ENCODE data around the gene LEFTY1.

LEFTY1 gene

DNA sequence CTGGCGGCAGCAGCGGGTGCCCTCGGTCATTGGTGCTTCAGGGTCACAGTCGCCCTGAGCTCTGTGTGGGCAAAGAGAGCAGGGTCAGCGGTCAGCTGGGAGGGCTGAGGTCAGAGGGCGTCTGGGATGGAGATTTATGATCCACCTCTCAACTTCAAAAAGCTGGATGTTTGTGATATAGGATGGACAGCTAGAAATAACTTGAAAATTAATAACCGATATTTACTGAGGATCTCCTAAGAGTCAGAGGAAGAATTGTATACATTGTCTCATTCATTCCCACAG, 2.0 kb downstream of the LEFTY1 start:
- no peak for DNase-seq

DNA sequence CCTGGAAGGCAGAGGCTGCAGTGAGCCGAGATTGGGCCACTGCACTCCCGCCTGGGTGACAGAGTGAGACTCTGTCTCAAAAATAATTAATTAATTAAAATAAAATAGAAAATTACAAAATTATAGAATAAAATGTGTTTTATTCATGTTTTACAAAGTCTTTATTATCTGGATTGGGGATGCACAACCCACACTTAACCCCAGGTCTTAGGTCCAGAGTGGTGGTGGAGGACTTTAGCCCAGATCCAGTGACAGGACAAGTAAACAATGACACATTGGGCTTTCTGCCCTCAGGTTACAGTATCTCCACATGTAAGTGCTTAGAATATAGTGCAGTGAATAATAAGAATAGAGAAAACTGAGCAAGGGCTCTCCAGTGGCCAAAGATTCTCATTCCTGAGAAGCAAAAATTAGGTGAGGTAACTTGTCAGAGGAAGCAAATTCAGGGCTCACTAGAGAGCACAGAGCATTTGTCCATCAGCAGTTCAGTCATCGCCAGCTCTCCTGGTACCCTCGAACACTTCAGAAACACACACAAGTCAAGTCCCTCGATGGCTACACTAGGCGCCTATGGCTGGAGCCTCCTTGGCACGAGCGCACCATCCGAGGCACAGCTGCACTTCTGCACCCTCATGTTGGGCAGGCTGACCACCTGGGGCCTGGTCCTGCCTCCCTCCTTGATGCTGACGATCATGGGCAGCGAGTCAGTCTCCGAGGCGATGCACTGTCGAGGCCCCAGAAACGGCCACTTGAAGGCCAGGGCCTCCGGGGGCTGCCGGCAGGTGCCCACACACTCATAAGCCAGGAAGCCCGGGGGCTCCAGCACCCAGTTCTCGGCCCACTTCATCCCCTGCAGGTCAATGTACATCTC, 2.6 kb downstream of the LEFTY1 start:
- DNase-seq = no peak

DNA sequence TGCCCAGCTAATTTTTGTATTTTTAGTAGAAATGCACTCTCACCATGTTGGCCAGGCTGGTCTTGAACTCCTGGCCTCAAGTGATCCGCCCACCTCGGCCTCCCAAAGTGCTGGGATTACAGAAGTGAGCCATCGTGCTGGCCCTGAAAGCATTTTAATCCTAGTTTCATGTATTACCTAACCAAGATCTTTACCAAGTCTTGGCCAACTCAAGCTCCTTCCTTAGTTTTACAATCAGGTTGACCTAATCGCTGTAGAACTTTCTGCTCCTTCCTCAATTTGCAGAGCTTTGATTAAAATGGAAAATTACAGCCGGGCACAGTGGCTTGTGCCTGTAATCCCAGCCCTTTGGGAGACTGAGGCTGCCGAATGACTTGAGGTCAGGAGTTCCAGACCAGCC, 3.6 kb downstream of the LEFTY1 start:
- DNase-seq = no peak

DNA sequence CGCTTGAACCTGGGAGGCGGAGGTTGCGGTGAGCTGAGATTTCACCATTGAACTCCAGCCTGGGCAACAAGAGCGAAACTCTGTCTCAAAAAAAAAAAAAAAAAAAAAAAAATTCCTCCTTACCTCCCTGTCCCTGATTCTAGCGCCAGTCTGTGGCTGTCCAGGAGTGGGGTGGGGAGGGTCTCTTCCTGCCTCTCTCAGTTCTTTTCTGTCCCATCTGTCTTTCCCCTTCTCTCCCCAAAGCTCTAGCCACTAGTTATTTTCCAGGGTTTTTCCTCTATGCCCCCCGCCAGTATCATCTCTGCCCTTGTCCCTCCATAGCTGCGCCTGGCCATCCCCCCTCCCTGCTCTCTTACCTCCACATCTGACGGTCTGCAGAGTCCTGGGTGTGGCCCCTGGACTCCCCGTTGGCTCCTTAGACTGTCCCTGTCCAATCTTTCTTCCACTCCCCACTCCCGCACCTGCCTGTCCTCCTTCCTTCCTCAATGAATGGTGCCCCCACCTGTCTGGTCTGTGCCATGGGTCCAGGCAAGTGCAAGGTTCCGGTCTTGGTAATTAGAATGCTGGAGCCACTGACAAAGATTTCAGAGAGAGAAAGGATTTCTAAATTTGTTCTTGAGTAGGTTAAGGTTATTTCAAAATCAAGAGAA, 5.2 kb downstream of the LEFTY1 start:
- DNase-seq = no peak

DNA sequence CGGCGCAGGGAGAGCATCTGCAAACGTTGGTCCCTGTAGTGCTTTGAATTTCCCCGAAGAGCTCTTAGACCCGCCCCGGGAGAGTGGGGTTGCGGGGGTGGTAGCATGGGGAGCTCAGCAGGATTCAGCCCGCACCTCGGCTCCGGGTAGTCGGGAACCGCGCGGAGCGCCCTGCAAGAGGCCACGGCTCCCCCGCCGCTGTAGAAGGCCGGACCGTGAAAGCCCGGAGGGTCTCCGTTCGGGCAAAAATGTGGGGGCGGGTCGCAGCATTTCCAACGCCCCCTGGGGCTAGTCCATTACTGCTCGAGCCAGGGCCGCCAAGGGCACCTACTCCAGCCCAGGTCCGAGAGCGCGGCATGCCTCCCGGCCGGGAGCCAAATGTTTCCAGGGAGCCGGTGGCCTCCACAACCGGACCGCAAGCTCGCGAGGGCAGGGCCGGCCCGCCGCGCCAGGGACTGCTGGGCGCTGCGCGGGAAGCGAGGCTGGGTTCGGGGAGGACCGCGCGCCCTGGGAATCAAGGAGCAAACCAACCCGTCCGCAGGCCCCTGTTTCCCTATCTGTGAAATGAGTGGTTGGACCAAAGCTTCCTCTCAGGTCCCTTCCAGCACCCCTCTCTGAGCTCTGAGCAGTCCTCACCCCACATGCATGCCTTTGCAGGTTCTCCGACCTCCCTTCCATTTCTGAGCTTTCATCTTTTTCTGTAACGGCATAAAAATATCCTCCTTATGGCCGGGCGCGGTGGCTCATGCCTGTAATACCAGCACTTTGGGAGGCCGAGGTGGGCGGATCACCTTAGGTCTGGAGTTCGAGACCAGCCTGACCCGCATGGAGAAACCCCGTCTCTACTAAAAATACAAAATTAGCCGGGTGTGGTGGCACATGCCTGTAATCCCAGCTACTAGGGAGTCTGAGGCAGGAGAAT, 6.0 kb downstream of the LEFTY1 start:
- DNase-seq = no peak

DNA sequence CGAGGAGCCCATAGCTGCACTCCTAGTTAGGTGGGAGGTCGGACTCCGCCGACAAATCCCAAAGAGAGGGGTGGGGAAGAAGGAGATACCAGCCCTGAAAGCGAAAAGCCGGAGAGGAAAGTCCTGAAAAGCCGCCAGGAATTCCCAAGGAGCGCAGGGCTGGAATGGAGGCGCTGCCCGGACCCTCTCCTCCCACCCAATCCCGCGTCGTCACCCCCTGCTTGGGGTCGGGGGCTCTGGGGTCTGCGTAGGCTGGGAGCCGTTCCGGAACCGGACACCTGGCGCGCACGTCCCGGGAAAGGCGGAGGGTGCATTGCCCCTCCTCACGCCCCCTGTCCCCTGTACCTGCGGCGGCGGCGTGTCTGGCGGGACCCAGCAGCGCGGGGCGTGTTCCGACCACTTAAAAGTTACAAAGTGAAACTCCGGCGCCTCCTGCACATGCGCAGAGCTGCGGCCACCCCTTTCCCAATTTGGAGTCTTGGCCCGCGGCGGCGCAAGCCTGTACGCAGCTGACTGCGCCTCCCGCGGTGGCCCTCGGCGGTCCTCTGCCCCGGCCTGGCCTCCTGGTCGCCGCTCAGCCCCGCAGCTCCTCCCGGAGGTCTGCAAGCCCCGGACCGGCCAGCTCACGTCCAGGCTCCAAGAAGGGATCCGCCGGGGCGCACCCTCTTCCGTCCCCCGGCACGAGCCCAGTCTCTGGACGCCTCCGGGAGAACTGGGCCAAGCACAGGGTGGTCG, 6.8 kb downstream of the LEFTY1 start, which contains the start of gene TMEM63A:
Gene TMEM63A (minus strand): TSS at position 422 of the 735 bp plus-strand sequence. CDS start 4,800 bp downstream, outside the sequence.
- peak; percentile 53 for DNase-seq

DNA sequence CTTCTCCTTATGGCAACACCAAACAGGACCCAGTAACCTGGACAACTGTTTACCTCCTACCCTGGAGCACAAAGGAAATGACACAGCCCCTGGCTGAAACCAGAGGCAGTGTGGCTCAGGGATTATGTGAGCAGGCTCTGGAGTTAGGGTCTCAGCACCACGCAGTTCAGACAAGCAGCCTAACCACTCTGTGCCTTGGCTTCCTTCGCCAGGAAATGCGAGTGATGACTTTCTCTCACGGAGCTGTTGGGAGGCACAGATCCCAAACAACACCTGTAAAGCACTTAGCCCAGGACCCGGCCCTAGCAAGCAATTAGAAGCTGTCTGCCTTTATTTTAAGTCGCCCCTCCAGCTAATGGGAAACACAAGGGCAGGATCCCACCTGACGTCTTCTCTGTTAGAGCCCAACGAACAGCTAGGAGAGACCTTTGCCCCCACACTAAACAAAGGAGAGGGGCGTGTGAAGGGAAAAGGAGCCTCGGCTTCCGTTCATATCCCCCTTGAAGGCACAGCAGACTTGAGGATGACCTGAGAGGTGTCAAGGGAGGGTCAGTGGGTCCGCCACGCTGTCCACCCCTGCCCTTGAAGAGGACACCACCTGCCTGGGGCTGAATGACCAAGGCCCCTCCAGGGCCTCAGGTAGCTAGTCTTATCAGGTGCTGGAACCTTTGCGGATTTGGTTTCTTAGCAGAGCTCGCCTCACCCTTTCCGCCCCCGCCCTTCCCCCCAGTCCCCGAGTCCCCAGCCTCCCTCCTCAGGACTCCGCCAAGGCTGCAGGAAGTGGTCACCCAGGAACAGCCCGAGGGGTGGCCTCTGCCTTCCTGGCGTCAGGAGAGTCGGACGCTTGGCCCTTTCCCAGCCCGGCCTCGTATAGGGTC, 7.6 kb downstream of the LEFTY1 start:
- no peak for DNase-seq

DNA sequence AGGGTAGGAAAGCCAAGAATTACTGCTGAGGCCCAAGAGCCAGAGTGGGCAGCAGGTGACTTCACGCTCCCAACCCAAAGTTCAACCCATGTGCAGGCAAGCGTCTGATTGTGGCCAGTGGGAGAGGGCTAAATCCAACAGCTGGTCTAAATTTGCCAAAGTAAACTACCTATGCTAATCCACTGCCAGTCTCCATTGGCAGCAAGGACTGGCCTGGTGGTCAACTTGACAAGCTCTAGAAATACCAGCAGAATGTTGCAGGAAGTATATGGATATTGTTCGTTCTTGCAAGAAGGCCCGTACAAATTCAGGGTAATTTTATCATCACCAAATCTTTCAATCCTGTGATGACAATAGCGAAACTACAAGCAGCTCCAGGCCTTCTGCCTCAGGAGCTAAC, 8.3 kb downstream of the LEFTY1 start:
- no peak for DNase-seq

DNA sequence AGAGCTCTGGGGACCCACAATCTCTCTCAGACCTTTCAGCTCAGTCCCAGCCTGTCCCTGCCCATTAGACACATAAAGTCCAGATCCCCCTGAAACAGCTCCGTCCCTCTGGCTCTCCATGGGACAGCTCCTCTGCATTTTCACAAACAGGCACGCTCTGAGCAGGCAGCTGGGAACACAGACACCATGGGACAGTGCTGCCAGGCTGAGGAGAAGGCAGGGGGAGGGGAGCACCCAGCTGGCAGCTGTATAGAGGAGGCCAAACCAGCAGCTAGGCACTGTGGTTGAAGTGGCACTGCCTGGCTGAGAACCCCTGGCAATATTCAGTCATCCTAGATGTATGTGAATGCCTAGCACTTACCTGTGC, 8.7 kb downstream of the LEFTY1 start:
- peak; percentile 21 for DNase-seq

DNA sequence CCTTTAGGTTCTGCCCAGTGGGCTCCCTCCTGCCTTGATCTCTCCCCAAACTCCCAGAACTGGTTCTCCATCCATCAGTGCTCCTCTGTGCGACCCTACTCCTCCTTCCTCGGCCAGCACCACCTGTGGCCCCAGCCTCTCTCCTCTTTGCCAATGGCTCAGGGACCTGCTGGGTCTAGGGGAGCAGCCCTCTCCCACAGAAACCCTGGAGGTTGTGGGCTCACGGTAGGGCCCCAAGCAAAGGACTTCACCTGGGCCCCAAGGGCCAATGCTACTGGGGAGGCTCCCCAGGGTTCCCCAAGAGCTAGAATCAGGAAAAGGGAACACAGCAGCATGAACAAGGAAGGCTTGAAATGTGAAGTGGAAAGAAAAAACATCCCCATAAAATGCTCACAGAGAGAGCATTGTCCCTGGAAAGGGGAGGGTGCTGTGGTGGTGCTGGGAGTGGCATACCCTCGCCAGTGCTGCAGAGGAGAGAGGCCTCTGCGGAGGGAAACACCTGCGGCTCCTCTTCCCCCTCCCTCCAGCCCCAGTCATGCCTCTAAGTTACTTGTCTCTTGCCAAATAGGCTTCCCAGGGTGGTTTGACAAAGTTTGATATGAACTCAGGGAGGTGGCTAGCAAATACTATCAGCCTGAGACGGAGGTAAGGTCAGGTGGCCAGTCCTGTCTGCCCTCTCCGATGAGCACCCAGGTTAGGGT, 9.3 kb downstream of the LEFTY1 start:
- DNase-seq = peak; percentile 68

DNA sequence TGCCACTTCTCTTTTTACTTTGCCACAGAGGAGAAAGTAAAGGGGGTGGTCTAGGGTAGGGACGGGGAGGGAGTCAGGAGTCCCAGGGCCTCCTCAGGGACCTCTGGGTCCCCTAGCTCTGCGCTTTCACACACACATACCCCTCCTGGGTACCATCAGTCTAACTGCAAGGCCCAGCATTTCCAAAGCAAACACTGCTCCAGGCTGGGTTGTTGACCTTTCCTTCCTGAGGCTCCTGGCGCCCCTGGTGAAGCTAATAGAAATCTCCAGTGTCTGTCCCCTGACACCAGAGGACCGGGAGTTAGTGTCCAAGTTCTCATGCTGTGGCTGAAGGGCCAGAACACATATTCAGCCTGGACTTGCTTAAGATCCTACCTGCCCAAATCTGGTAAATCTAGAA, 10.7 kb downstream of the LEFTY1 start:
- no peak for DNase-seq

DNA sequence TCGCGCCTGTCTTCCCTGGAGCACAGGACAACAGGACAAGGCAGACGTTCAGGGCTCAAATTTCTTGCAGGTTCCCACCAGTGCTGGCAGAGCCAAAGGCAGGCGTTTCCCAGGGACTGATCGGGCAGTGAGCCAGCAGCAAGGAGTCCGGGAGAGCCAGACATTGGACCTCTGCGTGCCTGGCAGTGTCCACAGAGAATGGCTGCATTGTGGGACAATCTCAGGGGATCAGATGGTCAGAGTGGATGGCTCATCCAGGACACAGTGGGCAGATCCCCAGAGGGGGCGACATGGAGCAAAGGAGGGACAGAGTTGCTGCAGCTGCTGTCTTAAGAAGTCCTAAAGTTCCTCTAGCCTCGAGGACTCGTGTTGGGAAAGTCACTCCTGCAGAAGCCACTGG, 11.4 kb downstream of the LEFTY1 start:
- DNase-seq = peak; percentile 46

DNA sequence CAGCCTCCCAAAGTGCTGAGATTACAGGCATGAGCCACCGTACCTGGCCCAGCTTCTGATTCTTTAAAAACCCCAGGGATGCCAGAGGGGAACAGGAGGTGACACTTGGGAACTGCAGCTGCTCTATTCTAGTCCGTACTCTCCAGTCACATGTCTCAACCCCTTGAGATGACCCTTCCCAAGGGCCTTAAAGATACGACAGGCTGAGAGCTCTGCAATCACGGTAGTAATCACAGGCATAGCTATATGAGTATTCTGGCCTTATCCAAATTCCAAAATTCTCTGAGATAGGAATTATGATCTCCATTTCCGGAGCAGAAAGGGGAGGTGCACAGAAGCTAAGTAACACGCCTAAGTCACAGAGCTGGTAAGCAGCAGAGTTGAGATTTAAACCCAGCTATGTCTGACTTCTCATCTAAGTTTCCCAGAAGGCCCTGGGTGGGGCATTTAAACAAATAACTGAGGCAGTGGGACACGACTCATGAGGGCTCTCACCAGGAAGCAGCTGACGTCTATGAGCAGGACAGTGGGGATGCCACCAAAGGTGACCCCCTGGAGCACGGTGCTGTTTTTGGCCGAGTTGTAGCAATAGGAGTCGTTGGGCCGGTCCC, 11.9 kb downstream of the LEFTY1 start:
- no peak for DNase-seq

DNA sequence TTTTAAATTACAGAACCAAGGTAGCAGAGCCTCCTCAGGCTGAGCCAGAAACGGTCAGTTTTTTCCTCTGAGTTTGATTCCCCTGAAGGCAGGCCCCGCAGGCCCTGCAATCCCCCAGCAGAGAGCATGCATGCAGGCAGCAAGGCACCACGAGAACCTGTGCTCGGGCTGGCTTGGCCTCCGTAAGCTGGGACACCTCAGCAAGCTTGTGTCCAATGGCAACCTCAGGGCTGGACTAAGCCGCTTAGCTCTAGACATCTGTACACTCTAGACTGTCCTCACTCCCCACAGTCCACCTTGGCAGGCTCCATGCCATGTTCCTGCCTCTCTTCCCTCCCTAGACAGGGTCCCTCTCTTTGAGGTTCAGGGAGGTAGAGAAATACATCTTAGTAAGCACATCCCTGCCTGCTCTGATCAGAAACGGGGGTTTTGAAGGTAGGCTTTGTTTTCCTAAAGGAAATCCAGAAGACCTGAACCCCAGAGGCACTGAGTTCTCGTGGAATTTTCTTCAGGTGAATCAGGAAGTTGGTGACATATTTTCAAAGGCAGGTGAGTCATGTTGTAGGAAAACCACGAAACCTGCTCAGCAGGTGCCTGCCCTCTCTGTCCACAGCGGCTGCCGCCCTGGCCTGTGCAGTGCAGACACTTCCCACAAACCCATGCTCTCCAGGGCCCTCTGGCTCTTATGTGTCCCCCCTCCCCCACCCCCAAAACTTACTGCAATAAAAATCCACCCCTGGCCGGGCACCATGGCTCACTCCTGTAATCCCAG, 13.7 kb downstream of the LEFTY1 start:
- no peak for DNase-seq

DNA sequence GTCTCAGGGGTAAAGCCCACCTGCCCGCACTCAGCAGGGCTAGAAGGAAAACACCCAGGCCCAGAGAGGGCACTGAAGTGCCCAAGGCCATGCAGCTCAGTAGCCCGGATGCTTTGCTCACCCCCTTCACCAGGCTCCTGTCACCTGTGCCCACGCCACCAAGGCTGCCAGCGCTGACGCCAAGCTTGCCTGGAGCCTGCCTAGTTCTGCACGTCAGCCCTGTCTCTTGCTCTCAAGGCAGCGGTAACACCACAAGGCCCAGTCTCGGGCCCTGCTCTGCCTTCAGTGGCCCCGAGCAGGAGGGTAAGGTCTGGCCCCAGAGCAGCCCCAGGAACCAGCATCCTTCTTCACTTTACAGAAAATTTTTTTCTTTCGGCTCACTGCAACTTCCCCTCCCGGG, 14.5 kb downstream of the LEFTY1 start:
- DNase-seq = no peak

DNA sequence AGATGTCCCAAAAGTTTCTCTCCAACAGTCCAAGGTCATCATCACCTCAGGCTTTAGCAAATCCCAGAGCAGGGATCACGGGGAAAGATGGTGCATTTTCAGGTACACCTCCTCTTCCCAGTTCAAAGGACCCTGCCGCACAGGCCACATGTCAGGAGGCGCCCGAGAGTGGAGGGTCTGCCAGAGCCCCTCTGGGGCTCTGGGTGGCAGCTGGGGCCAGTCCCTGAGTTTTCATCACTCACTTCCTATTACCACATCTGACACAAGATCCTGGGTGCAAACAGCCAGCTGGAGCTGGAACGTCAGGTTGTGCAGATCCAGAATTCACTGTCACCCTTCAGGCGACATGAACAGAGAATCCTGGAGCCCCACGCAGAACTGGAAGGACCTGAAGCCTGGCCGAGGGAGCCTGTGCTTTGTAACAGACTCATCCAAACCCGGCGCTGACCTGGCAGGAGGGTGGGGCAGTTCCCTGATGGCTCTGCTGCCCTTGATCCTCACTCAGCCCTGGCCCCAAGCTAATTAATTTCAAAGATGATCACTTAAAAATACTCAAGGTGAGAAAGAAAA, 15.6 kb downstream of the LEFTY1 start:
- DNase-seq = no peak

DNA sequence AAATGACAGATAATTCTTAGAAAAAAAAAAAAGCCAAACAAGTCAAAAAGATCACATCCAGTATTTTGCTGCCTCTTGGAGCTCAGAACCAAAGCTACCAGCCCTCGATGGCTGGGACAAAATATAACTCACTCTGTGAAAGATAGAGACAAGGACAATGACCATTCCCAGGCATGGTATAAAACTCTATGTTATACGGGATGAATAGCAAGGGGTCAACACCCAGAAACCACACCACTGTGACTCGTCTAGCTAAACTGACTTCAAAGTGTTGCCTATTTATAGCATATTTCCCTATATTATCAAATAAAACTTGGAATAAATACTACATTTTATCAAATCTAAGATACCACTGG, 16.9 kb downstream of the LEFTY1 start:
- no peak for DNase-seq

DNA sequence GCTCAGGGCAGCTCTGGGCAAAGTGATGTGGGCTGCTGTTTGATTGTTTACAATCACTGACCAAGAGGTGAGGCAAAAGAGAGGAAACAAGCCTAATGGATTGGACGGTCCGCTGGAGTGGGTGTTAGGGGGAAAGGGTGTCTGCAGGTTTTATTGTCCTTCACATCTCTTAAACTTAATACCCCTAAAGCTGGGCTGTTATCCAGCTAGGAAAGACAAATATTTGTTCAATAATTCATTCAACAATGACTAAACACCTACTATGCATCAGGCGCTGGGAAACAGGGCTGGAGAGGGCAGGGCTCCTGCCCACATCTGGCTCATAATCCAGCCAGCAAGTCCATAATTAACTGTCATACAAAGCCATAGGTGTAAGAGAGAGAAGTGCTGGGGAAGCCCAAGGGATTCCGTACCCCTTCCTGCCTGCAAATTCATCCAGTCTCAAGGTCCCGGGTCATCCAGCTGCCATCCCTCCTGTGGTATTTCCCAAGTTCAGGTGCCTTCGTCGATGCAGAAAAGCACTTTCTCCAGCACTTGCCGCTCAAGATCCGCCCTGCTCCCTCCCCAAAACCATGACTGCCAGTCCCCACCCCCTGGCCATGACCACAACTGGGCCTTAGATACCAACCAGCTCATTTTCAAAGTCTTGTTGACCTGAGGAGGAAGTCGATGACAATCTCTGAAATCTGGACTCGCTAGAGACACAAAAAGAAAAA, 17.4 kb downstream of the LEFTY1 start:
- no peak for DNase-seq

DNA sequence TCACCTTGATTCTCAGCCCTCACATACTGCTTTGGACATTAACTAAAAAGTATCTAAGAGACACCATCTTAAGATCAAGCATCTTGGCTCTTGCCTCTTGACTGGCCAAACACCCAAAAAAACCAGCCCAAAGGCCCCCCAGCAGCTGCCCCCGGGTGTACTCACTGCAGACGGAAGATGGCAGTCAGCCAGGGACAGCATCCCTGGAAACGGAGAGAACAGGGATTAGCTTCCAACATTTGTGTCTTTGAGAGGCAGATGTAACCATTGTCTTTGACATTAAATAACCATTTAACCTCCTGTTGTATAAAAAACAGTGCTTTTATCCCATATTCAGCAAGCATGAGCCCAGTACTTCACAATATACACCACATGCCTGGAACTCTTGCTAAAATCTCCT, 18.0 kb downstream of the LEFTY1 start:
- no peak for DNase-seq
